Astrocyte (in vitro differentiated cells and primary cell): ENCODE results near the gene MSX1.

Experiments used
- CTCF ChIP-seq: IDR thresholded peaks from 2 replicates; pipeline ENCODE4 v1.5.1; 2011; ENCODE audit warnings: low read depth, mild to moderate bottlenecking, inconsistent platforms, low read length, moderate library complexity; ENCODE audit not compliant: insufficient read depth
- EZH2 ChIP-seq: IDR thresholded peaks from 2 replicates; pipeline ENCODE4 v1.6.1; 2012; ENCODE audit warnings: mild to moderate bottlenecking, low read length, inconsistent platforms; ENCODE audit not compliant: insufficient read depth

- TF ChIP-seq CTCF: no peak
- no peak for TF ChIP-seq EZH2
These were observed 48.7 kb upstream of the MSX1 start for GRCh38 chr4:4810778-4811177.
